ENCODE data around the gene ACVR2A.

GRCh38 chr2:147884830-147885229, 40.0 kb downstream of the ACVR2A start:
- TF ChIP-seq CTCF (IDR thresholded peaks at IDR 0.05) (no peak), POLR2A (IDR thresholded peaks at IDR 0.05) (no peak)
